ENCODE data around the gene TTC21A. TPM values are rescaled to one million over a fixed set of nuclear protein-coding genes. Genes with fewer than 3 reads are reported as not detected.

The TTC21A gene
- total and polyA plus RNA-seq, 8 donors, result 3.1 to 31.3 (median 6.1) TPM

DNA sequence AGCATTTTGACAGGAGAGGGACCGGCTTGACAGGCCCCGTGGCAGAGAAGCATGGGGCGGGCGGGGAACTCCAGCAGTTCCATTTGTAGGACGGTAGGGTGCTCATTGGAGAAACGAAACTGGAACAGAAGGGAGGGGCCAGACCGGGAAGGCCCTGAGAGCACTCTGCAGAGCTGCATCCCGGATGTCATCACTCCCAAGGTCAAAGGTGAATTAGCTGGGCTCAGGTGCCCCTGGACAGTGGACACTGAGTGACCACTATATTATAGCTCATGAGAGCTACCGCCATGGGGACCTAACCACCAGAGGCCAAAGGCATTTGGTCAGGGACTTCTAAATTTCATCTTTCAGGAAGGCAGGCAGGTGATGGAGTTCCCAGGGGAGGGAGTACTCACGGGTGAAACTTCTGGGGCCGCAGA is 38.6 kb downstream of the TTC21A start:
- TF ChIP-seq, protein P1, sequence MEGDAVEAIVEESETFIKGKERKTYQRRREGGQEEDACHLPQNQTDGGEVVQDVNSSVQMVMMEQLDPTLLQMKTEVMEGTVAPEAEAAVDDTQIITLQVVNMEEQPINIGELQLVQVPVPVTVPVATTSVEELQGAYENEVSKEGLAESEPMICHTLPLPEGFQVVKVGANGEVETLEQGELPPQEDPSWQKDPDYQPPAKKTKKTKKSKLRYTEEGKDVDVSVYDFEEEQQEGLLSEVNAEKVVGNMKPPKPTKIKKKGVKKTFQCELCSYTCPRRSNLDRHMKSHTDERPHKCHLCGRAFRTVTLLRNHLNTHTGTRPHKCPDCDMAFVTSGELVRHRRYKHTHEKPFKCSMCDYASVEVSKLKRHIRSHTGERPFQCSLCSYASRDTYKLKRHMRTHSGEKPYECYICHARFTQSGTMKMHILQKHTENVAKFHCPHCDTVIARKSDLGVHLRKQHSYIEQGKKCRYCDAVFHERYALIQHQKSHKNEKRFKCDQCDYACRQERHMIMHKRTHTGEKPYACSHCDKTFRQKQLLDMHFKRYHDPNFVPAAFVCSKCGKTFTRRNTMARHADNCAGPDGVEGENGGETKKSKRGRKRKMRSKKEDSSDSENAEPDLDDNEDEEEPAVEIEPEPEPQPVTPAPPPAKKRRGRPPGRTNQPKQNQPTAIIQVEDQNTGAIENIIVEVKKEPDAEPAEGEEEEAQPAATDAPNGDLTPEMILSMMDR (IDR thresholded peaks at IDR 0.05), result no peak

DNA sequence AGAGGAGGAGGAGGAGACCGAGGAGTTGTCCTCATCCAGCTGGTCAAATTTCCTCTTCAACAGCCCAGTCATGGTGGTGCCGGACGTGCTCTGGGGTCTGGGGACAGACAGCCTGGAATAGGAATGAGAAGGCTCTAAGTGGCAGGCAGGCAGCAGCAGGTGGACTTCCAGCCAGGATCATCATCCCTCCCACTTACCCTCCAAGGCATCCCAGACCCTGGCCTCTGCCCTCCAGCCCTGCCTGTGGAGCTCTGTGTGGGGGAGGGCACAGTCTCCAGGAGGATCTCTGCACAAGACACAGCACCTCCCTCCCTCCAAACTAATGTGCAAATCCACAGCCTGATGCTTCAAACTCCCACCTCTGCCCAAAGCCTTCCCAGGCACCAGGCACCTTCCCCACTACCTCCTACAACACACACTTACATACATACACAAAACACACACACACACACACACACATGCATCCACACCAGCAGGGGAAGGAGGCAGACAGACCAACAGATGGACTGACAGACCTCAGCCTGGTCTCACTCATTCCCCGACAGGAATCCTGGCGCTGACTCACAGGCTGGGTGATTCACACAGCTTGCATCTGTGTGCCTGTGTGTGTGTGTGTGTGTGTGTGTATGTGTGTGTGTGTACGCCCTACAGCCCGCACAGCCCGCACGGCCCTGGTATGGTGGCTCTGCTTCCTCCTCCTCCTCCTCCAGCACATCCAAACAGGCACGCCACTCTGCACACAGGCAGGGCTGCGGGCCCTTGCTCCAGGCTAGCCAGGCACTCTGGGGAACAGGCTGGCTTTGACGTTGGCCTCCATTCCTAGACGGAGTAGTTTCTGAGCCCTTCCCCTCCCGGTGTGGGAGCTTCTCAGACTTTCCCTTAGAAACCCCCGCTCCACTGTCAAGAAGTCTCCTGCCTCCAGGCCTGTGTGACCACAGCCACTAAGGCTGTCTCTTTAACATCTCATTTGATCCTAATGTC is 39.4 kb downstream of the TTC21A start:
- Histone ChIP-seq H3K27me3 (no peaks in the 10 kb centered on the region), H3K4me1 (peaks cover 55 to 76% (median 57%) of the 10 kb centered on the region in 3 donors), H3K4me3 (peak overlapping the region in 2 of 4 donors; percentile 6 to 8), H3K27ac (peak overlapping the region; percentile 9 to 100 (median 74)), H3K36me3 (peaks cover 20 to 43% (median 28%) of the 10 kb centered on the region in 3 donors), H3K9me3 (no peaks in the 10 kb centered on the region)
- intact Hi-C loops (cut with DNase I), result no loop called here
- no peak for FAIRE-seq
- peak; percentile 27 to 61 (median 50) for ATAC-seq
- TF ChIP-seq, protein P1 (IDR thresholded peaks at IDR 0.05), result no peak
- WGBS, 2 donors, result 38 to 46% methylated on average over 14 to 15 of the region's 15 CpGs
- DNase-seq, result peak in 5 of 6 donors; percentile 57 to 80 (median 74)

More for the DNA sequence above, 38.6 kb downstream of the TTC21A start:
- FAIRE-seq (no peak), DNase-seq (peak in 2 of 6 donors; percentile 26 to 49), ATAC-seq (no peak)
- H3K27me3 ChIP-seq, result no peaks in the 10 kb centered on the region
- H3K36me3 ChIP-seq, result peaks cover 20 to 43% (median 28%) of the 10 kb centered on the region in 3 donors
- no peaks in the 10 kb centered on the region for H3K9me3 ChIP-seq
- H3K4me1 ChIP-seq, result peaks cover 60 to 83% (median 65%) of the 10 kb centered on the region in 3 donors
- H3K4me3 ChIP-seq, result no peak overlapping the region
- intact Hi-C loops (cut with DNase I), result no loop called here
- H3K27ac ChIP-seq, result peak overlapping the region in 2 of 4 donors; percentile 100
- 51 to 60% methylated on average over 11 of the region's 11 CpGs for WGBS, 2 donors

DNA sequence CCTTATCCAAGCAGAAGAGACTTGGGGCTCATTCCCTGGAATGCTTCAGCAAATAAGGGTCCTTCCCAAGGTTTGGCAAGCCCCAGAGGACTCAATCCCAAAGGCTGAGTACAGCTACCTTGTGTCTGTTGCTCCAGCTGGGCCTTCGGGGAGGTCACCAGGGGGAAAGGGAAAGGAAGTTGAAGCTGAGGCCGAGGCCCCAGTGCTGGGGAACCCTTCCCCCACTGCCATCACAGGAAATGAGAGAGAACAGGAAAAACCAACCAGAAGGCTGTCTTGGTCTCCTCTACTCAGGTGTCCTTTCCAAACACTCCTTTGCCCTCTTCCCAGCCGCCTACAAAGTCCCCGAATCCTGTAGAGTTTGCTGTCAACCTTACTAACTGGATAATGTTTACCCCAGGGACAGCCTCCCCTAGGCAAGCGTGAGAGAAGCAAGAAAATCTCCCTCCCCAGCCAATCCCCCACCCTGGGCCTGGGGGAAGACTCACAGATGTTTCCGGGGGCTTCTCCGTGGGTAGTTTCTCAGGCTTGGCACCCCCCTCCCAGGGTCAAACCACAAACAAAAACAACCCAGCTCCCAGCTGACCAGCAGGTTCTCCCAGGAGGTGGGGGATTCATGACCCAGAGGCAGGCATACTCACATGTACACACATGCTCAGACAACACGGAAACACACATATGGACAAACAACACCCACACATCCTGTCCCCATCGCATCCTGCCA is 40.4 kb downstream of the TTC21A start:
- H3K27ac ChIP-seq, result peak overlapping the region; percentile 9 to 100 (median 74)
- no peak for FAIRE-seq
- intact Hi-C loops (cut with DNase I), result no loop called here
- H3K36me3 ChIP-seq, result peaks cover 16 to 36% (median 26%) of the 10 kb centered on the region in 3 donors
- H3K4me1 ChIP-seq, result peaks cover 45 to 66% (median 47%) of the 10 kb centered on the region in 3 donors
- TF ChIP-seq, protein P1 (IDR thresholded peaks at IDR 0.05), result no peak
- 36 to 39% methylated on average over 9 of the region's 9 CpGs for WGBS, 2 donors
- no peaks in the 10 kb centered on the region for H3K9me3 ChIP-seq
- DNase-seq, result peak in 1 of 6 donors; percentile 58
- H3K27me3 ChIP-seq, result no peaks in the 10 kb centered on the region
- H3K4me3 ChIP-seq, result peak overlapping the region in 2 of 4 donors; percentile 2 to 20
- ATAC-seq, result no peak

DNA sequence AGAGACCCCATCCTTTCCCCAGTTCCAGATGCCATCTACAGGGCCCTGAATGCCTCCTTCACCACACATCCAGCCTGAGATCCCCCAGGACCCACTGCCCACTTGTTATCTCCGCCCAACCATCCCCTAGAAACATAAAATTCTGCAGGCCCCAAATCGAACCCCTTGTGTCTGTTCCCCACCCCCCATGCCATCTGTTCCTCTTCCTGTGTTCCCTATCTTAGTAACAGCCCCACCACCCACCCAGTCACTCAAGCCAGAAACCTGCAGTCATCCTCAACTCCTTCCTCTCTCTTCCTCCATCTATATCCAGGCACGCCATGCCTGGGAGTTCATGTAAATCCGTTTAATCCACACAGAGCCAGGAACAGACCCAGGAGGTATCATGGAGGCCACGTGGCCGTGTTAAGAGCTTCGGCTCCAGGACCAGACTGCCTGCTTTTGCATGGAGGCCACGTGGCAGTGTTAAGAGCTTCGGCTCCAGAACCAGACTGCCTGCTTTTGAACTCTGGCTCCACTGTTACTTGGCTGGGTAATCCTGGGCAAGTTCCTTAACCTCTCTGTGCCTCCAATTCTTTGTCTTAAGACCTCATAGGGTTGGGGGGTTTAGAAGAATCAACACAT is 41.1 kb downstream of the TTC21A start:
- no peak for FAIRE-seq
- peak in 1 of 6 donors; percentile 36 for DNase-seq

More for the DNA sequence above, 41.1 kb downstream of the TTC21A start:
- Histone ChIP-seq H3K9me3 (no peaks in the 10 kb centered on the region), H3K36me3 (peaks cover 12 to 30% (median 20%) of the 10 kb centered on the region in 3 donors), H3K4me3 (peak overlapping the region in 2 of 4 donors; percentile 2 to 20), H3K4me1 (peaks cover 41 to 59% (median 43%) of the 10 kb centered on the region in 3 donors), H3K27me3 (no peaks in the 10 kb centered on the region), H3K27ac (peak overlapping the region in 3 of 4 donors; percentile 49 to 100 (median 100))
- intact Hi-C loops (cut with DNase I), result no loop called here
- TF ChIP-seq, protein P1 (IDR thresholded peaks at IDR 0.05), result no peak
- no peak for ATAC-seq
- WGBS, 2 donors, result 43 to 63% methylated on average over 9 of the region's 9 CpGs
